GM18520 (cell line): ENCODE data around the gene RBMS2.
"Not testable (repeated sequence)": the region's sequence is repeated elsewhere in the genome, so short reads cannot be mapped to it uniquely, and the experiment has no call there.

Source experiments
- ATAC-seq: cut with Tn5 transposase; IDR thresholded peaks from one replicate; pipeline ENCODE4 v1.9.1; 2021; ENCODE audit not compliant: unreplicated experiment

Gene RBMS2, protein sequence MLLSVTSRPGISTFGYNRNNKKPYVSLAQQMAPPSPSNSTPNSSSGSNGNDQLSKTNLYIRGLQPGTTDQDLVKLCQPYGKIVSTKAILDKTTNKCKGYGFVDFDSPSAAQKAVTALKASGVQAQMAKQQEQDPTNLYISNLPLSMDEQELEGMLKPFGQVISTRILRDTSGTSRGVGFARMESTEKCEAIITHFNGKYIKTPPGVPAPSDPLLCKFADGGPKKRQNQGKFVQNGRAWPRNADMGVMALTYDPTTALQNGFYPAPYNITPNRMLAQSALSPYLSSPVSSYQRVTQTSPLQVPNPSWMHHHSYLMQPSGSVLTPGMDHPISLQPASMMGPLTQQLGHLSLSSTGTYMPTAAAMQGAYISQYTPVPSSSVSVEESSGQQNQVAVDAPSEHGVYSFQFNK

DNA sequence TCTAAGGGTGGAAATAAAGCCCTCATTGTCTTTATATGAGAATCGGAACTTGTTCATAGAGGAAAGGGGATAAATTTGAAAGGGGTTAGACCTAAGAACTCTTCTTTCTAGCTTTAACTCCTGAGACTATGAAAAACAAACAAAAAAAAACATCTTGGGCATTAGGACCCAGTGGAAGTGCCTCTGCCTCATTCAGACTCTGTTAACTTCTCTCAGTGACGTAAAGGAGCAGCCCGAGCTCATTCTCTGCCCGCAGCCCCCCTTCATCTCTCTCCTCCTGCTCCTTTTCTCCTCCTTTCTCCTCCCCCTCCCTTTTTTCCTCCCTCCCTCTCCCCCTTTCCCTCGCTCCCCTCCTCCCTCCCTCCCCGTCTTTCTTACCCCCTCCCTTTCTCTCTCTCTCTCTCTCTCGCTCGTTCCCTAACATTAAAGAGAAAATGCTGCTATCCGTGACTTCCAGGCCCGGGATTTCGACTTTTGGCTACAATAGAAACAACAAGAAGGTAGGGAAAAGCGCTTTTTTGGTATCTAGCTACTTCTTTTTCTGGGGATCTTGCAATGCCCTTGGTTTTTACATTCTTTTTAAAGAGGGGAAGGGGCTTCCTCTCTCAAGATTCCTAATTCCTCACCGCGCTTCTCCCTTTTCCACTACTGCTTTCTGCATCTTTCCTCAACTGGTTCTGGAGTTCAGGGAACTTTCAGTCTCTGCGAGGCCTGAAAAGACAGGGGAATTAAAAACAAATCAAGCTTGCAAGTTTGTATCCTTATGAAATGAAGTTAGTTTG, at the start of gene RBMS2:
Gene RBMS2, plus strand, starts transcription at position 231 of the 782 bp plus-strand sequence. Its CDS starts 204 bp downstream, at position 435.
- no peak for ATAC-seq

DNA sequence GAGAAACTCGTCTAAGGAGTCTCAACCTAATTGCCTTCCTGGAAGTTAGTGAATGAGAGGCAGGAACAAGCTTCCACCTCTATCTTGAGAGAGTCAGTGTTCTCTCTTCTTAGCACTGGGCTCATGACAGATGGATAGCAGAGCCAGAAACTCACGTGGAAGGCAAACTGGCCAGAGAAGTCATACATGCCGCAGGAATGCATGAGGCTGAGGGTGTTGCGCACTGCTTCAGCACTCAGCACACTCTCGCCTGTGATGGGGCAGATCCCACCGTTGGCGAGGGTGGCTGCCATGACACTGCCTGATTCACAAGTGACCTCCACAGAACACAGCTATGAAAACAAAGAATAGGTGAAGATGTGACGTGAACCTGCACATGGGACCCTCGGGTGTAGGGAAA, 47.2 kb upstream of the RBMS2 start:
- ATAC-seq, result no peak

DNA sequence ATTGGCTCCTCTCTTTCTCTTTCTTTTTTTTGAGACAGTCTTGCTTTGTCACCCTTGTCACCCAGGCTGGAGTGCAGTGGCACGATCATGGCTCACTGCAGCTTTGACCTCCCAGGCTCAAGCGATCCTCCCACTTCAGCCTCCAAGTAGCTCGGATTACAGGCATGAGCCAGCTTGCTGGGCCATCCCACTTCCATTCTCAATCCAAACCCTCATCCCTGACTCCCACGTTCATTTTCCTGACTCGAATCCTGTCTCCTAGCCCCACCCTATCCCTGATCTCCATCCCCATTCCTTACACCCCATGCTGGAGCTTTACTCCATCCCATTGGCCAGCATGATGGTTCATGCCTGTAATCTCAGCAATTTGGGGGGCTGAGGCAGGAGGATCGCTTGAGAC, 45.5 kb upstream of the RBMS2 start:
- ATAC-seq, result no peak

DNA sequence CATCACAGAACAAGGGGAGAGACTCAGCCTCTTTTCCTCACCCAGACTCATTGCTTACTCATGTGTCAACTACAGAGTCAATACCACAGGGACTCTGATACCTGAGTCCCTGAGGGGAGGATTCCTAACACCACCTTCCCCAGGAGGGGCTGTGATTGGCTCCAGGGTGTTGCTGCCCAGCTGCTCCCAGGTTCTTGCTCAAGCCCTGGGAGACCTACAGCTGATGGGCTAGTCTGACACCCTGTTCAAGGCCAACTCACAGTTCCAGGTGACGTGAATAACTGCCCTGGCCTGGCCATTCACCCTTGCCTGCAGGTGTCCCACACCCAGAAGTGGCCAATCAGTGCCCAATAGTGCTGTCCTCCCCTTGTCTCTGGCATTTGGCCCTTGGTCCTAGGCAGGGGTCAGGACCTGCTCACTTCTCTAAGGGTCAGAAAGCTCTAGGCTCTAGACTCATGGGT, 44.6 kb upstream of the RBMS2 start:
- no peak for ATAC-seq

DNA sequence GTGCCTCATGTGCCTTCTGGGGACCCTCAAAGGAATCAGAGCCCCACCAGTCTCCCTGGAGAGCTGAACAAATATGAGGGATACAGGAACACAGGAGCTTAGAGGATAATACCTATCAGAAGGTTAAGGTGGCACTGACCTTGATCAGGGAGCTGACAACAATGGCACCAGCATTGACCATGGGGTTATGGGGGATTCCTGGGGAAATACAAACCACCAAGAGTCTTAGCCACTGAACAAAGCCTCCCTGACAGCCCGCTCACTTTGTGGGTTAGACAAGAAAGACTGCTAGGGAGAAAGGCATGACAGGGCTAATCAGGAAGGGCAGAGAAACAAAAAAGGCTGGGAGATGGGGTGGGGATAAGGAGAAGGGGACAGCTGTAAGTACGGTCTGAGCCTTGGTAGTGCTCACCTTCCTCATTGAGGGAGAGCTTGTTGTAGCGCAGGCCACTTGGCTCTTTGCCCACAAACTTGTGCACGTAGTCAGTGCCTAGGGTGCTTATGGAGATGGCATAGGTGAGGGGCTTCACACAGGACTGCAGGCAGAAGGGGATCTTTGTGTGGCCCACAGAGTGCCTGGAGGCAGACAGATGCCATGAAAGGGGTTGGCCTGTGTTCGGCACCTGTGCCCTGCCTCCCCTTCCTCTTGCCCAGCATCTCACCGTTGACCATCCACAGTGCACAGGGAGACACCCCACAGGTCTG, 43.9 kb upstream of the RBMS2 start:
- ATAC-seq, result no peak

DNA sequence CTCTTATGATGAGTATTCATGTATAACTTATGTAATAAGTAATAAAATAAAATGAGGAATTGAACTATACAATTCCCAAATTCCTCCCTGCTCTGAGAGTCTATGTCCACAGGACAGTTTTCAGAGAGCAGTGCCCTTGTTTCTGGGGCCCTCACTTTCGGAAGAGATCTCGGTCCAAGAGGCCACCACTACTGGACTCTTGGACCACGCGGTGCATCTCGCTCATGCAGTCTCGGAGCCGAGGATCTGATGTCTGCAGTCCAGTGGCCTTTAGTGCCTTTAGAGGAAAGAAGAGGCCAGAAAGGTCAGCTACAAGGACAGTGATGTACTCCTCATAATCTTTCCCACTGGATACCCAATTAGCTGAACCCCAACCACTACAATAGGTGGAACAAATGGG, 42.0 kb upstream of the RBMS2 start:
- ATAC-seq, result no peak

DNA sequence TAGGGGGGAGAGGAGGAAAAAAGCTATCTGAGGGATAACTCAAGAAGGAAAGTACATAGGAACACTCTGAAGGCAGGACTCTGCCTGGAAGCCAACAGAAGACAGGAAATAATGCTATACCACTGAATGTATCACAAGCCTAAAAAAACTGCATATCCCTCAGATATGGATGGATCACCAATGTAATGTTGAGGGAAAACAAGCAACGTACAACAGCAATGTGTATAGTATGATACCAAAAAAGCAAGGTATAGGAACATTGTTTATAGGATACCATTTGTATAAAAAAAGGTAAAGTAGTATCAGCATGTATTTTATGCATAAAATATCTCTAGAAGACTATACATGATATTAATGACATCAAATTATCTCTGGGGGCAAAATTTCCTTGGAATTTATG, 37.1 kb upstream of the RBMS2 start:
- no peak for ATAC-seq

DNA sequence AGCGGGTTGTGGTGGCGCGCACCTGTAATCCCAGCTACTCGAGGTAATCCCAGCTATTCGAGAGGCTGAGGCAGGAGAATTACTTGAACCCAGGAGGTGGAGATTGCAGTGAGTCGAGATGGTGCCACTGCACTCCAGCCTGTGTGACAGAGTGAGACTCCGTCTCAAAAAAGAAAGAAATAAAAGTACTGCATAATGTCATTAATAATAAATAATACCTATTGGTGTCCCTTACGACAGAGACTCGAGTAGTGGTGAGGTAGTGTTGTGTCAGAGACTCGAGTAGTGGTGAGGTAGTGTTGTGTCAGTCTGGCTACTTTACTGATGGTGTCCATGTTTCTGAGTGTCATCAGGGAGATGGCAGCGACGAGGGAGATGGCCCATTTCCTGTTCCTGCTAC, 34.9 kb upstream of the RBMS2 start:
- no peak for ATAC-seq

DNA sequence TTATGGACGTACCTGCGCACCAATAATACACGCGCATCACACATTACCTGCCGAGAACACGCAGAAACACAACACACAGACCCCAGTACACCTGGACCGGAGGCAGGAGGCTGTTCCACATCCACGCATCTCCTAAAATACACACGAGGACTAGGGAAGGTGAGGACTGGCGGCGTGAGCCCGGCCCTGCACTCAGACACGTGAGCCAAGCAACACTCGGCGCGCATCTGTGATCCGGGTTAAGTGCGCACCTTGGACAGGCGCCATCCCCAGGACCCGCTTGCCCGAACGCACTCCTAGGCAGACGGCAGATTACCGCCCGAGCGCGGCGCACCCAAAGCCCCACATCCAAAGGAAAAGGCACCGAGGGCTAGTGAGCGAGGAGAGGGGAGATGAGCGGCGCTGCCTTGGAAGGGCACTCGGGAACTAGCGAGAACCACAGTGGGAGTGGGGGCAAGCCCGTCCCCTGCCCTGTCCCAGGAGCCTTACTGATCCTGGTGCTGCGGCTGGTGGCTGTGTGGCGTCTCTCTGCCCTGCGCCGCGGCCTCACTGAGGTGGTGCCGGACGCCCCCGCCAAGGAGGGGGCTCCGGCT, 34.1 kb upstream of the RBMS2 start:
- peak; percentile 13 for ATAC-seq

DNA sequence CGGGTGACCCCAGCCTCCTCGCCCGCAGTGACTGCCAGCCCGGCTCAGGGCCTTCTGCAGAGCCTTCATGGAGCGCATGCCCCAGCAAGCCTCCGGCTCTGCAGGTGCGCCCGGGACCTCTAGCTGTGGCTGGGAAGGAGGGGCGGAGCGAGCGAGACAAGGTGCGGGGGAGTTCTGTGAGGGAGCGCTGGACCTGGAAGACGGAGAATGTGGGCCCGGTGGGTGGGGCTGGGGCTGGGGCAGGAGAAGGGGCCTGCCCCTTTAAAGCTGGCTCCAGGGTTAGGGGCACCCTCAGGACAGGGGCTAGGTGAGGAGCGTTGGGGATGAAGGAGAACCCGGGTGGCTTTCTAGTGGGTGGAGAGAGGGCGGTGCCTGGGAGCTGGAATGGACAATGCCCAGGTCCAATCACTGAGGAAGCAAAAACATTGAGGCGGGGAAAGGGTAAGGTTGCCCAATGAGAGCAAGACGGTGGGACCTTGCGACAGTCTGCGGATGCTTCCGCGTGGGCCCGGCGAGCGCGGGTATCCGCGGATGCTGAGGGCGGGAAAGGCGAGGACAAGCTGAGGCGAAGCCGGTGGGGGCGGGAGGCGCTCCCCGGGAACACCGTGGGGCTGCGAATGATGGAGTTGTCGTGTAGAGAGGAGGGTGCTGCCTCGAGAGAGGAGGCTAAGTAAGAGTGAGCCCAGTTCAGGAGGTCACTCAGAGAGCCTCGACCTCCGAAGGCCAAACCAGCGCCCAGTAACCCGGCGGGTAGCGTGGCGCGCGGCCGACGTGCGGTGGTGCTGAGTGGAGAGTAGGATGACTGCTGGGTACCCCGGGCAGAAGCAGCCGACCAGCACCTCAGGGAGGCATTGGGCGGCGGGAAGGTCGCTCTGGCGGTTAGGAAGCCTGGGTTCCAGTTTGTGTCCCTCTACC, 33.3 kb upstream of the RBMS2 start, which contains the start of gene GLS2:
Gene GLS2, minus strand, starts transcription at position 121 of the 915 bp plus-strand sequence. Its CDS starts 43 bp downstream, at position 78.
- ATAC-seq, result peak; percentile 61

DNA sequence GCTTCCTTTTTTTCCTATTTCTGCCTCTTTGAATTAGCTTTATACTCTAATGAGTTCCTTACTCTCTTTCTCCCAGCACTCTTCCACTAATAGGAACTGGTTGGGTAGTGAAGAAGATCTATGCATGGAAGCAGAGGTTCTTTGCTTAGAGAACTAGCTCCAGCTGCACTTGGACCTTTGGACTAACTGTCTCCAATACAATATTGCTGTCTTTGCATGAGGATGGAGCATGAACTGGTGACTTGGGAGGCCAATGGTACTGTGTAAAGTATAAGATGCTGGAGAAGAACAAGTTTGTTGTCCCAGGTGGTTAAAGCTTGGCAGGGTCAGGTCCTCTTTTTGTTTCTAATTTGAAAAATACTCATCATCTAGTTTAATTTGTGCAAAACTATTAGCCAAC, 31.3 kb upstream of the RBMS2 start:
- ATAC-seq, result no peak

DNA sequence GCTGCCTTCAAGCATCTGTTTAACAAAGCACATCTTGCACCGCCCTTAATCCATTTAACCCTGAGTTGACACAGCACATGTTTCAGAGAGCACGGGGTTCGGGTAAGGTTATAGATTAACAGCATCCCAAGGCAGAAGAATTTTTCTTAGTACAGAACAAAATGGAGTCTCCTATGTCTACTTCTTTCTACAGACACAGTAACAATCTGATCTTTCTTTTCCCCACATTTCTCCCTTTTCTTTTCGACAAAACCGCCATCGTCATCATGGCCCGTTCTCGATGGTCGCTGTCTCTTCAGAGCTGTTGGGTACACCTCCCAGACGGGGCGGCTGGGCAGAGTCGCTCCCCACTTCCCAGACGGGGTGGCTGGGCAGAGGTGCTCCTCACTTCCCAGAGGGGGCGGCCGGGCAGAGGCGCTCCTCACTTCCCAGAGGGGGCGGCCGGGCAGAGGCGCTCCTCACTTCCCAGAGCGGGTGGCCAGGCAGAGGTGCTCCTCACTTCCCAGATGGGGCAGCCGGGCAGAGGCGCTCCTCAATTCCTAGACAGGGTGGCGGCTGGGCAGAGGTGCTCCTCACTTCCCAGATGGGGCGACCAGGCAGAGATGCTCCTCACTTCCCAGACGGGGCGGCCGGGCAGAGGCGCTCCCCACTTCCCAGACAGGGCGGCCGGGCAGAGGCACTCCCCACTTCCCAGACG, 28.1 kb upstream of the RBMS2 start:
- ATAC-seq, result not testable (repeated sequence)

DNA sequence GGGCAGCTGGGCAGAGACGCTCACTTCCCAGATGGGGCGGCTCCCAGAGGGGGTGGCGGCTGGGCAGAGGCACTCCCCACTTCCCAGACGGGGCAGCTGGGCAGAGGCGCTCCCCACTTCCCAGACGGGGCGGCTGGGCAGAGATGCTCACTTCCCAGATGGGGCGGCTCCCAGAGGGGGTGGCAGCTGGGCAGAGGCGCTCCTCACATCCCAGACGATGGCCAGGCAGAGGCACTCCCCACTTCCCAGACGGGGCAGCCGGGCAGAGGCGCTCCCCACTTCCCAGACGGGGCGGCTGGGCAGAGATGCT, 27.6 kb upstream of the RBMS2 start:
- not testable (repeated sequence) for ATAC-seq

DNA sequence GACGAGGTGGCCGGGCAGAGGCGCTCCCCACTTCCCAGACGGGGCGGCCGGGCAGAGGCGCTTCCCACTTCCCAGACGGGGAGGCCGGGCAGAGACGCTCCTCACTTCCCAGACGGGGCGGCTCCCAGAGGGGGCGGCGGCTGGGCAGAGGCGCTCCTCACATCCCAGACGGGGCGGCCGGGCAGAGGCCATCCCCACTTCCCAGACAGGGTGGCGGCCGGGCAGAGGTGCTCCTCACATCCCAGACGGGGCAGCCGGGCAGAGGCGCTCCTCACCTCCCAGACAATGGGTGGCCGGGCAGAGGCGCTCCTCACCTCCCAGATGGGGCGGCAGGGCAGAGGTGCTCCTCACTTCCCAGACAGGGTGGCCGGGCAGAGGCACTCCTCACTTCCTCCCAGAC, 27.1 kb upstream of the RBMS2 start:
- not testable (repeated sequence) for ATAC-seq

DNA sequence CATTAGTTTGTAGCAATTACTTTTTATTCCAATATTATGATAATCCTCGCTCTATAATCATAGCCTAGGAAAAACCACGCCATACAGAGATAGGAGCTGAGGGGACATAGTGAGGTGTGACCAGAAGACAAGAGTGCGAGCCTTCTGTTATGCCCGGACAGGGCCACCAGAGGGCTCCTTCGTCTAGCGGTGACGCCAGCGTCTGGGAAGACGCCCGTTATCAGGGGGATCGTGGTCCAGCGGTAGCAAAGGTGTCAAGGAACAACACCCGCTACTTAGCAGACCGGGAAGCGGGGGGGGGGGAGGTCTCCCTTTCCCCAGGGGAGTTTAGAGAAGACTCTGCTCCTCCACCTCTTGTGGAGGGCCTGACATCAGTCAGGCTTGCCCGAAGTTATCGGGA, 24.9 kb upstream of the RBMS2 start:
- ATAC-seq, result not testable (repeated sequence)

DNA sequence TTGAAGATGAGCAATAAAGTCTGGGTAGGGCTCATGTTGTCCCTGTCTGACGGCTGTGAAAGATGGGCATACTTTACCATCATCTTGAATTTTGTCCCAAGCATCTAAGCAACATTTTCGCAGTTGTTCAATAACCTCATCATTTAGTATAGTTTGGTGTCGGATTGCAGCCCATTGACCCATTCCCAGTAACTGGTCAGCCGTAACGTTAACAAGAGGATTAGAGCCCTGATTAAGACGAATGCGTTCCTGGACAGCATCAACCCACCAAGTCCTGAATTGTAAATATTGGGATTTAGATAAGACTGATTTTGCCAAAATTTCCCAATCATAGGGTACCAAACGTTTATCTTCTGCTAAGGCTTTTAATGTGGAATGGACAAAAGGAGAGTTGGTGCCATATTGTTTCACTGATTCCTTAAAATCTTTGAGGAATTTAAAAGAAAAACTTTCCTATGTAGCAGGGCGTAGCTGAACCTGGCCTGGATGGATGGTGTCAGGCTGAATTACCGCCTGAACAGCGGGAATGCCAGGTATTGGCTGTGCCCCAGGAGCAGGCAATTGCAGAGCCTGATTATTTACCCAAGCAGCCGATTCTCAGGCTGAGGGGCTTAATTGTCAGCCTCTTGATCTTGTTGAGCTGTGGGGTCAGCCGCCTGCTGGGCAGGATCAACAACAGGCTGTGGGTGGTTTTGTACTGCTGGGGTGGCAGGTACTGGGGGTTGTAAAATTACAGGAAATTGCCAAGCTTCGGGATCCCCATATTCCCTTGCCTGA, 23.3 kb upstream of the RBMS2 start:
- ATAC-seq, result not testable (repeated sequence)

DNA sequence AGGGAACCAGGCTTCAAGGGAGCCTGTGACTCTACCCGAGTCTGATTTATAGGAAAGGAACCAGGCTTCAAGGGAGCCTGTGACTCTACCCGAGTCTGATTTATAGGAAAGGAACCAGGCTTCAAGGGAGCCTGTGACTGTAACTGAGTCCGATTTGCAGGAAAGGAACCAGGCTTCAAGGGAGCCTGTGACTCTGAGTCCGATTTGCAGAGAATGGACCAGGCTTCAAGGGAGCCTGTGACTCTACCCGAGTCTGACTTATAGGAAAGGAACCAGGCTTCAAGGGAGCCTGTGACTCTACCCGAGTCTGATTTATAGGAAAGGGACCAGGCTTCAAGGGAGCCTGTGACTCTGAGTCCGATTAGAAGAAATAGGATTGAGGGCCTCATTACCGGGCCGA, 22.2 kb upstream of the RBMS2 start:
- ATAC-seq, result not testable (repeated sequence)

DNA sequence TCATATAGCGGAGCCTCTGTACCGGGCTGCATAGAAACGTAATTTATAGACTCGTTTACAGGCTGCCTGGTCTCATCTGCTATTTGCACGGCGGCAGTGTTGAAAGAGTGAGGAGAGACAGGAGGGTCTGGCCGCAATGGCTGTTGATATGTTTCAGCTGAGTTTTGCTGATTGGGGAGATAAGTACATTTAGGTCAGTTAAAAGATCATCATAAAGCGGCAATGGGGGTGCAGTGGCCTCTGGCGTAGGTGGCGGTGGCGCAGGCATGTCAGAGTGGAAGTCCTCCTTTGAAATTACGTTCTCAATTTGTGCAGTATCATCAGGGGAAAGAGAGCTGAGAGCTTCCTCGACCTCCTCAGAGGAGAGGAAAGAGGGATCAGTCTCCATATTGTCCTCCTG, 21.7 kb upstream of the RBMS2 start:
- not testable (repeated sequence) for ATAC-seq

DNA sequence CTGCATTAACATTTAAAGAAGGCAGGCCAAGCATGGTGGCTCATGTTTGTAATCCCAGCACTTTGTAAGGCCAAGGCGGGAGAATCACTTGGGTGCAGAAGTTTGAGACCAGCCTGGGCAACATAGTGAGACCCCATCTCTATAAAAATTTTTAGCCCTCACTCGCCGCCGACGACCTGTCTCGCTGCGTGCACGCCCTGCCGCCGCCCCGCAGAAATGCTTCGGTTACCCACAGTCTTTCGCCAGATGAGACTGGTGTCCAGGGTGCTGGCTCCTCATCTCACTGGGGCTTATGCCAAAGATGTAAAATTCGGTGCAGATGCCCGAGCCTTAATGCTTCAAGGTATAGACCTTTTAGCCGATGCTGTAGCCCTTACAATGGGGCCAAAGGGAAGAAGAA, 10.8 kb upstream of the RBMS2 start:
- ATAC-seq, result no peak
